ENCODE data around the gene FEM1A. TPM values are rescaled to one million over a fixed set of nuclear protein-coding genes. Genes with fewer than 3 reads are reported as not detected.
A peak's percentile ranks its signal among the peaks of the same experiment; 100 is the strongest.

The FEM1A gene
- total and polyA plus RNA-seq, 9 of the 15 experiments (the other 6 are each of a cell fraction or from before 2014, with no cell fraction given): 0.08 to 19.0 (median 6.8) TPM

GRCh38 chr19:4768934-4769777, 22.4 kb upstream of the FEM1A start (continued):
- TF ChIP-seq REST (IDR thresholded peaks at IDR 0.05; ENCODE audit: borderline replicate concordance) (peak; percentile 100), REST (CRISPR knock-in tag; IDR thresholded peaks at IDR 0.05; ENCODE audit: low read depth) (peak; percentile 100), ZBTB7A (IDR thresholded peaks at IDR 0.05; ENCODE audit: borderline replicate concordance, control insufficient read depth, low read depth, low read length) (peak; percentile 62; the same call in 1 of the 2 replicates), ZNF12 (CRISPR knock-in tag; IDR thresholded peaks at IDR 0.05) (peak; percentile 96), ZNF316 (IDR thresholded peaks at IDR 0.05) (no peak), CAMTA2 (CRISPR knock-in tag; conservative IDR thresholded peaks at IDR 0.05) (no peak), HCFC1 (IDR thresholded peaks at IDR 0.05; ENCODE audit: low read depth, low read length) (peak; percentile 70), ZNF274 (IDR thresholded peaks at IDR 0.05; ENCODE audit: borderline replicate concordance, low read depth, low read length) (no peak), ZNF23 (CRISPR knock-in tag; IDR thresholded peaks at IDR 0.05) (0 out of 2 replicates have a peak, but pooled peaks have one; percentile 40), NR2F6 (CRISPR knock-in tag; IDR thresholded peaks at IDR 0.05) (no peak), RFX1 (IDR thresholded peaks at IDR 0.05) (no peak), ETV1 (tag; conservative IDR thresholded peaks at IDR 0.05; ENCODE audit: low read depth) (peak; percentile 87), POLR3A (IDR thresholded peaks at IDR 0.05; ENCODE audit: borderline replicate concordance, extremely low read depth, insufficient read depth, insufficient read length) (no peak)
